Smooth muscle cell (in vitro differentiated cells): ENCODE results near the gene WDR18. TPM values are rescaled to one million over a fixed set of nuclear protein-coding genes. Genes with fewer than 3 reads are reported as not detected.
A peak's percentile ranks its signal among the peaks of the same experiment; 100 is the strongest.

Experiments
- DNase-seq: peaks from one replicate; lab custom pipeline; 2025; ENCODE audit not compliant: unreplicated experiment; lab: John Stamatoyannopoulos, UW
- H2AFZ ChIP-seq: fragments of 200-600 bp; sonication (generic); 2 replicates; pipeline ENCODE4 v1.6.0; 2016; ENCODE audit warnings: antibody characterized with exemption, low read depth, mild to moderate bottlenecking
- H3F3A ChIP-seq: fragments of 200-600 bp; sonication (generic); 2 replicates; pipeline ENCODE4 v1.6.0; 2017; ENCODE audit warnings: antibody characterized with exemption, low read depth
- H3K27ac ChIP-seq: fragments of 200-600 bp; sonication (generic); 2 replicates; pipeline ENCODE4 v1.5.1; 2016; ENCODE audit warnings: low read depth, mild to moderate bottlenecking
- H3K27me3 ChIP-seq: fragments of 200-600 bp; sonication (generic); 2 replicates; pipeline ENCODE4 v1.6.1; 2016; ENCODE audit warnings: low read depth, mild to moderate bottlenecking
- H3K36me3 ChIP-seq: fragments of 200-600 bp; sonication (generic); 2 replicates; pipeline ENCODE4 v1.5.1; 2016; ENCODE audit warnings: low read depth
- H3K4me1 ChIP-seq: fragments of 200-600 bp; sonication (generic); 2 replicates; pipeline ENCODE4 v1.5.1; 2016; ENCODE audit warnings: low read depth
- H3K4me2 ChIP-seq: fragments of 200-600 bp; sonication (generic); 2 replicates; pipeline ENCODE4 v1.6.0; 2016; ENCODE audit warnings: mild to moderate bottlenecking
- H3K4me3 ChIP-seq: fragments of 200-600 bp; sonication (generic); 2 replicates; pipeline ENCODE4 v1.5.1; 2016; ENCODE audit warnings: mild to moderate bottlenecking
- H3K79me2 ChIP-seq: fragments of 200-600 bp; sonication (generic); 2 replicates; pipeline ENCODE4 v1.6.0; 2016; ENCODE audit warnings: low read depth, mild to moderate bottlenecking
- H3K9ac ChIP-seq: fragments of 200-600 bp; sonication (generic); 2 replicates; pipeline ENCODE4 v1.6.0; 2016; ENCODE audit warnings: low read depth
- H3K9me3 ChIP-seq: fragments of 200-600 bp; sonication (generic); replicated peaks from 2 replicates; pipeline ENCODE4 v1.5.1; 2016; ENCODE audit warnings: low read depth
- H4K20me1 ChIP-seq: fragments of 200-600 bp; sonication (generic); 2 replicates; pipeline ENCODE4 v1.6.0; 2016; ENCODE audit warnings: low read depth
- CTCF ChIP-seq: fragments of 200-600 bp; sonication (generic); IDR thresholded peaks from 2 replicates; pipeline ENCODE4 v1.5.1; 2017; ENCODE audit warnings: borderline replicate concordance, mild to moderate bottlenecking, antibody characterized with exemption; ENCODE audit not compliant: insufficient read depth, poor library complexity, severe bottlenecking
- whole genome bisulfite sequencing: methylation state at CpG from one replicate; pipeline ENCODE4 v1.1.7; 2016; ENCODE audit warnings: low lambda C conversion rate; 5-methylcytosine and 5-hydroxymethylcytosine counted together
- polyA plus RNA-seq: library from polyadenylated mRNA; unstranded; fragments of >200 nt; fragmentation: Nextera tagmentation; extraction: Ambion mirVana; gene quantifications from 2 replicates; pipeline ENCODE4 v1.2.1, GENCODE V29; 2016
- total RNA-seq: library from RNA; depleted of rRNA; stranded (reverse); fragments of >200 nt; gene quantifications from 2 replicates; pipeline ENCODE4 v1.2.3, GENCODE V29; 2014

WDR18 gene
- total and polyA plus RNA-seq, 2 experiments from 2014 or later, result 69.4 to 160 TPM

- DNase-seq, result no peak
- Histone ChIP-seq H3K4me3 (peak overlapping the region; percentile 45), H2AFZ (no peak overlapping the region), H3K9me3 (no peaks in the 10 kb centered on the region), H4K20me1 (no peaks in the 10 kb centered on the region), H3K79me2 (no peaks in the 10 kb centered on the region), H3K4me1 (peaks cover 7% of the 10 kb centered on the region), H3K27me3 (peaks cover 55% of the 10 kb centered on the region), H3K4me2 (peak overlapping the region; percentile 86), H3K27ac (no peak overlapping the region), H3K9ac (no peak overlapping the region), H3K36me3 (no peaks in the 10 kb centered on the region), H3F3A (no peaks in the 10 kb centered on the region)
- WGBS, result 21% methylated on average over 28 of the region's 73 CpGs
- no peak for TF ChIP-seq CTCF
Measured at GRCh38 chr19:1000591-1001537, 16.7 kb downstream of the WDR18 start.

DNA sequence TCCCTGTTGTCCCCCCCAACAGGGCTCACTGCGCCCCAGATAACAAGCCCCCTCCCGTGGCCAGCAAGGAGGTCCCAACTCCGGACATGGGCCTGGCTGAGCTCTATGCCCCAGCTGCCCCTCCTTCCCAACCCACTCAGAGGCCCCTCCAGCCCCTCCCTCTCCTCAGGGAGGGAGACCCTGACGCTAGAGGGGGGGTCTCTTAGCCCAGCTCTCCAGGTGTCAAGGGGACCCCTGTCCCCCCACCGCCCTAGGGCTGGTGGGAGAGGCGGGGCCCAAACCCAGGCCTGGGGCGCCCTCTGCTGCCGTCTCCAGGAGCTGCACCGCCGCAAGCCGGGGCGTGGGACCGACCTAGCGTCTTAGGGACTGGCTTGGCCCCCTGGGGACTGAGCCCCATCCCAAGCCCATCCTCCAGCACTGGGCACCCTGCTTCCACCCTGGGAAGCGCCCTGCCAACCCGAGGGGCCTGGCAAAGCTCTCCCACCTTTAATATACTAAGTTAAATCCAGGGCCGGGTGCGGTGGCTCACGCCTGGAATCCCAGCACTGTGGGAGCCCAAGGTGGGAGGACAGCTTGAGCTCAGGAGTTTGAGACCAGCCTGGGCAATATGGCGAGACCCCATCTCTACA is 17.5 kb downstream of the WDR18 start:
- H3K27me3 ChIP-seq, result peaks cover 49% of the 10 kb centered on the region
- no peak overlapping the region for H3K4me3 ChIP-seq
- no peaks in the 10 kb centered on the region for H4K20me1 ChIP-seq
- no peak overlapping the region for H3K9ac ChIP-seq
- no peaks in the 10 kb centered on the region for H3K4me1 ChIP-seq
- H3K79me2 ChIP-seq, result no peaks in the 10 kb centered on the region
- no peak overlapping the region for H3K27ac ChIP-seq
- peak; percentile 80 for TF ChIP-seq CTCF
- no peaks in the 10 kb centered on the region for H3F3A ChIP-seq
- H3K9me3 ChIP-seq, result no peaks in the 10 kb centered on the region
- H3K36me3 ChIP-seq, result no peaks in the 10 kb centered on the region
- peak overlapping the region; percentile 86 for H3K4me2 ChIP-seq
- DNase-seq, result peak; percentile 27
- no peak overlapping the region for H2AFZ ChIP-seq
- 25% methylated on average over 15 of the region's 20 CpGs for WGBS

- Histone ChIP-seq H2AFZ (no peak overlapping the region), H4K20me1 (no peaks in the 10 kb centered on the region), H3F3A (no peaks in the 10 kb centered on the region), H3K4me2 (no peak overlapping the region), H3K27ac (no peak overlapping the region), H3K9ac (no peak overlapping the region), H3K36me3 (no peaks in the 10 kb centered on the region), H3K79me2 (no peaks in the 10 kb centered on the region), H3K9me3 (no peaks in the 10 kb centered on the region), H3K4me1 (no peaks in the 10 kb centered on the region), H3K4me3 (no peak overlapping the region), H3K27me3 (peaks cover 41% of the 10 kb centered on the region)
- DNase-seq, result no peak
- TF ChIP-seq CTCF, result no peak
- 85% methylated on average over 4 of the region's 4 CpGs for WGBS
Measured at GRCh38 chr19:1002600-1002999, 18.5 kb downstream of the WDR18 start.
